GM21515 (cell line): ENCODE data around the gene WASHC2A.
"Not testable (repeated sequence)": the region's sequence is repeated elsewhere in the genome, so short reads cannot be mapped to it uniquely, and the experiment has no call there.

ENCODE experiments used
- ATAC-seq: cut with Tn5 transposase; IDR thresholded peaks from one replicate; pipeline ENCODE4 v1.9.1; 2021; ENCODE audit not compliant: unreplicated experiment

WASHC2A gene, protein sequence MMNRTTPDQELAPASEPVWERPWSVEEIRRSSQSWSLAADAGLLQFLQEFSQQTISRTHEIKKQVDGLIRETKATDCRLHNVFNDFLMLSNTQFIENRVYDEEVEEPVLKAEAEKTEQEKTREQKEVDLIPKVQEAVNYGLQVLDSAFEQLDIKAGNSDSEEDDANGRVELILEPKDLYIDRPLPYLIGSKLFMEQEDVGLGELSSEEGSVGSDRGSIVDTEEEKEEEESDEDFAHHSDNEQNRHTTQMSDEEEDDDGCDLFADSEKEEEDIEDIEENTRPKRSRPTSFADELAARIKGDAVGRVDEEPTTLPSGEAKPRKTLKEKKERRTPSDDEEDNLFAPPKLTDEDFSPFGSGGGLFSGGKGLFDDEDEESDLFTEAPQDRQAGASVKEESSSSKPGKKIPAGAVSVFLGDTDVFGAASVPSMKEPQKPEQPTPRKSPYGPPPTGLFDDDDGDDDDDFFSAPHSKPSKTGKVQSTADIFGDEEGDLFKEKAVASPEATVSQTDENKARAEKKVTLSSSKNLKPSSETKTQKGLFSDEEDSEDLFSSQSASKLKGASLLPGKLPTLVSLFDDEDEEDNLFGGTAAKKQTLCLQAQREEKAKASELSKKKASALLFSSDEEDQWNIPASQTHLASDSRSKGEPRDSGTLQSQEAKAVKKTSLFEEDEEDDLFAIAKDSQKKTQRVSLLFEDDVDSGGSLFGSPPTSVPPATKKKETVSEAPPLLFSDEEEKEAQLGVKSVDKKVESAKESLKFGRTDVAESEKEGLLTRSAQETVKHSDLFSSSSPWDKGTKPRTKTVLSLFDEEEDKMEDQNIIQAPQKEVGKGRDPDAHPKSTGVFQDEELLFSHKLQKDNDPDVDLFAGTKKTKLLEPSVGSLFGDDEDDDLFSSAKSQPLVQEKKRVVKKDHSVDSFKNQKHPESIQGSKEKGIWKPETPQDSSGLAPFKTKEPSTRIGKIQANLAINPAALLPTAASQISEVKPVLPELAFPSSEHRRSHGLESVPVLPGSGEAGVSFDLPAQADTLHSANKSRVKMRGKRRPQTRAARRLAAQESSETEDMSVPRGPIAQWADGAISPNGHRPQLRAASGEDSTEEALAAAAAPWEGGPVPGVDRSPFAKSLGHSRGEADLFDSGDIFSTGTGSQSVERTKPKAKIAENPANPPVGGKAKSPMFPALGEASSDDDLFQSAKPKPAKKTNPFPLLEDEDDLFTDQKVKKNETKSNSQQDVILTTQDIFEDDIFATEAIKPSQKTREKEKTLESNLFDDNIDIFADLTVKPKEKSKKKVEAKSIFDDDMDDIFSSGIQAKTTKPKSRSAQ (N-terminal part only)

DNA sequence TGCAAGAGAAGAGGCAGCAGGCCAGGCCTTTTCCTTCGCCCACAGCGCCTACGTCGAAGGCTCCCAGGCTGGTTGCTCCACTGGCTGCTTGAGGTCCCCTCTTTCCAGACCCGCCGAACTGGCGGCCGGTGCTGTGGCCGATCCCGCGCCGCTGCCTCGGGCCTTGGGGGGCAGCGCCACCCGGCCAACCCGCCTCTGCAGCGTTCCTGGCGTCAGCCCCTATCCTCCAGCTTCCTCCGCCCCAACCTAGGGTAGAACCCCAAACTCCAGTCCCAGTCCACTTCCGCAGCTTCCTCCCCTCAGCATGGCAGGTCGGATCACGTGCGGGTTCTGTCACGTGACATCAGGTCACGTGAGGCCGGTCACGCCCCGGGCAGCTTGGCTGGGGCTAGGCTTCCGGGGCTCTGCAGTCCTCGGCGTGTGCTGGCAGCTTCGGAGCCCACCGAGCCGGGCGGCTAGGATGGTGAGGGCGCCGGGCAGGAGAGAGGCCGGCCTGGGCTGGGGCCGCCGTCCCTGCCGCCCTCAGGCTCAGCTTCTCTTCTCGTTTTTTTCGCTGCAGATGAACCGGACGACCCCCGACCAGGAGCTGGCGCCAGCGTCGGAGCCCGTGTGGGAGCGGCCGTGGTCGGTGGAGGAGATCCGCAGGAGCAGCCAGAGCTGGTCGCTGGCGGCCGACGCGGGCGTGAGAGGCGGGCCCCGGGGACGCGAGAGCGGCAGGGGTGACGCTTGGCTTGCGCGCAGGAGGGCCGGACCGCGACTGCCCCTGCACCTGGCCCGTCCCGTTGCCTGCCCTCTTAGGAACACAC lies at the start of gene WASHC2A:
TSS of gene WASHC2A (plus strand) at position 409 of the 806 bp plus-strand sequence. CDS start at position 461, 52 bp downstream.
- ATAC-seq, result peak; percentile 92

DNA sequence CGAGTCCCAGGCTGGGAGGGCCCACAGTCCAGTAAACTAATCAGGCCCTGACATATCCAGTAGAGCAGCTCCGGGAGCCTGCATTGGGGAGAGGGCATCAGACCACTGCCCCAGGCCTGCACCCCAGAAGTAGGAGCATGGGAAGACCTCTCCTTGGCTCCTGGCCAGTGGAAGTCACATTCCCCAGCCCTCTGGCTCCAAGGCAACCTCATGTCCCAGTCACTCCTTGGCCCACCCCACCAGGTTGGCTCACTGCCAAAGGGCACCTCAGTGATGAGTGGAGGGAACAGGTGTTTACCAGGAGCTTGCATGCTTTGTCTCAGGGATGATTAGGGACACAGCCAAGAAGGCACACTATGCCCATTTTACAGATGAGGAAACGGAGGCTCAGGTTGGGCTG lies 48.5 kb upstream of the WASHC2A start:
- ATAC-seq, result not testable (repeated sequence)

DNA sequence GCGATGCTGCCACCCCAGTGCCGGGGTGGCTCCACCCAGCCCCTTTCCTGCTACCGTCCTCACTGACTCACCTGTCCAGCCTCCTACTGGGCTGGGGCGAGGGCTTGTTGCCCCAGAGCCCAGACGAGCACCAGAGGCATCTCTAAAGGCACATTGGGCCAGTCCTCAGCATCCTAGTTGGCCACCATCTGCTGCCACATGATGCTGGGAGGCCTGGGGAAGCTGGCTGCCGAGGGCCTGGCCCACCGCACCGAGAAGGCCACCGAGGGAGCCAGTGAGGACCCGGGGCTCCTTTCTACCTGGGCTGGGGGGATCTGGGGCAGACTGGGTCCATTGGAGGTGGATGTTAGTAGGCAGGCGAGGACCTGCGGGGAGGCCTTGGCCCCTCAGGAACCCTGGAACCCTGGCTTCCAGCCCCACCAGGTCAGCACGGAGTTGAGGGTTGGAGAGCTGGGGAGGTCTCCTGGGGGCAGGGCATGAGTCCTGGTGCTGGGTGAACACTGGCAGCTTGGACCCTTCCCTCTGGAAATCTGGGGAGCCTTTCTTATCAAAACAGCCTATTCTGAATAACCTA lies 47.2 kb upstream of the WASHC2A start:
- not testable (repeated sequence) for ATAC-seq

DNA sequence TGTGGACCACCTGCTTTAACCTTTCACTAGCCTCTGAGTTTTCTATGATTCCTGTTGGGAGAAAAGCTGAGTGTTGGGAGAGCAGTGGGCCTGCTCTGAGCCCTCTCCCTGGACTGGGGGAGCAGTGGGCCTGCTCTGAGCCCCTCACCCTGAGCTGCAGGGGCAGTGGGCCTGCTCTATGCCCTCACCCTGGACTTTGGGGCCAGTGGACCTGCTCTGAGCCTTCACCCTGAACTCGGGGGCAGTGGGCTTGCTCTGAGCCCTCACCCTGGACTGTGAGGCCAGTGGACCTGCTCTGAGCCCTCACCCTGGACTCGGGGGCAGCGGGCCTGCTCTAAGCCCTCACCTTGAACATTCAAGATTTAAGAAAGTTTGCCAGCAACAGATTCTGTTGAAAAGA lies 46.1 kb upstream of the WASHC2A start:
- no peak for ATAC-seq

DNA sequence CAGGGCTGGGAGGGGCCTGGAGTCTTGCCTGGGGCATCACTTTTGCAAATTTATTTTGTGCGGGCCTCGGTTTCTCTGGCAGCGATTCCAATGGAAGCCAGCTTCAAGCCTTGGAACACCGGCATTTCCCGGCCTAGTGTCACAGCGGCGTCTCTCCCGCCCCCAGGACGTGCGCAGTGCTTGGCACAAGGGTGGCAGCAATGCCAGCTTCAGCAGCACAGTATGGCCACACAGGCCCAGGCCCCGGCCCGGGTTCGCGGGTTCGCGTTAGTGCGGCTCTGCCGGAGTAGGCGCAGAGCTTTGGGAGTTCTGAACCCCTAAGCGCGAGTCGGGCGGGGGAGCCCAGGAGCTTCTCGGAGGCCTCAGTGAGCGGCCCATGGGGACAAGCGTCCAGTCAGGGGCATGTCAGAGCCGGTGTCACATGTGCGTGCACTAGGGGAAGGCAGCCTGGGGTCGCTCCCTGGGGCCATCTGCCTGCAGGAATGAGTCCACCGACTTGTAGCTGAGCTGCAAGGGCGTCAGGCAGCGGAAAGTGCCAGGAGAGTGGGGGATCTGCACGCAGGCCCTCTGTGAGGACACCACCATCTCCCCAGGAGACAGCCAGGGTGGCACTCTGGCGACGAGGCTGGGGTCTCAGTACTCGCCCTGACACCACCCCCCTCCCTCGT lies 42.9 kb upstream of the WASHC2A start:
- not testable (repeated sequence) for ATAC-seq

DNA sequence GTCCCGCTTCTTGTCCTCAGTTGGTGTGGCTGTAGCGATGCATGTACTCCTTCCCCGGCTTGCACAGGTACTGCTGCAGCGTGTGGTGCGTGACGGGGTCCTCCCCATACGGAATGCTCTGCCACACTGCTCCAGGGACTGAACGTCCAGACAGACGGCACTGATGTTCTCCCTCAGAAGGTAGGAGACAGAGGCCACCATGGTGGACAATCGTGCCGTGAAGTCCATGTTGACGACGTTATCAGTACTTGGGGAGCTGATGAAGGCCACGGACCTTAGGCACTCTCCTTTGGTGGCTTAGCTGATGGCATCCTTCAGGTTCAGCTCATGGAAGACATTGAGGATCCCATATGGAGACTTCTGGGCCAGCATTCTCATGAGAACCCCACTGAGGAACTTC lies 42.1 kb upstream of the WASHC2A start:
- no peak for ATAC-seq

DNA sequence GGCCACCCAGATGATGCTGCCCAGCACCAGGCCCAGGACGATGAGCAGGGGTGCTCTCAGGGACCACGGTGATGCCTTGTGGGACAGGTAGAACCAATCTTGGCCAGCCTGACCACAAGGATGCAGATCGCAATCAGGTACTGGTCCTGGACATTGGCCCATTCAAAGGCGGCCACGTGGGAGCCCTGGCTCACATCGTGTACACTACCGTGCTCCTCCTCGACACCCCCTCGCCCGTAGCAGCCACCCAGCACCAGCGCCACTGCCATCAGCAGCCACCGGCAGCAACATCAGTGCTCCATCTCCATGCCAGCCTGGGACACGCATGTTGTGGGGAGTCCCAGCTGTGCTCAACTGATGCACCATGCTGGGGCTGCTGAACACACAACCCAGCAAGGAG lies 40.6 kb upstream of the WASHC2A start:
- ATAC-seq, result no peak

DNA sequence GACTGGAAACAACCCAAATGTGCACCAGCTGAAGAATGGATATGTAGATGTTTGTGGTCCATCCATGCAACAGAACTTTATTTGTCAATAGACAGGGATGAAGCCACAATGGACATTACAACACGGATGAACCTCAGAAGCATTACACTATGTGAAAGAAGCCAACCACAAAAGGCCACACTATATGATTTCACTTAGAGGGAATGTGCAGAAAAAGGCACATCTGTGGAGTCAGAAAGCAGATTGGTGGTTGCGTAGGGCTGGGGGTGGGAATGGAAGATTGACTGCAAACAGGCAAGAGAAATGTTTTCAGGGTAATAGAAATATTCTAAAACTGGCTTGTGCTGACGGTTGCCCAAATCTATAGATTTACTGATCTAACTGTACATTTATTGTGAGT lies 34.3 kb upstream of the WASHC2A start:
- ATAC-seq, result no peak

DNA sequence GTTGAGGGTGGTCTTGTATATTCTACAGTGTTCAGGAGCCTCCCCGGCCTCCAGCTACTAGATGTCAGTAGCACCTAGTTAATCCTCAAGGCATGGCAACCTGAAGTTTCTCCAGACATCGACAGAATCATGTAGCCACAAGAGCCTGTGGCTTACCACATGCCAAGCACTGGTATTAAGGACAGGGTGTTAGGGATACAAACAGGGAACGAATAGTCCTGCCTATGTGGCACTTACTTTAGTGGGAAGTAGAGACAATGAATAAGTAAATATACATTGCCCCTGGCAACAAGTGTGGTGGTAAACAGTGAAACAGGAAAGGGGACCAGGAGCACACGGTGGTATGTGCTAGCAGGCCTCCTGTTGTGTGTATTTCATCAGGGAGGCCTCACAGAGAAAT lies 32.4 kb upstream of the WASHC2A start:
- ATAC-seq, result not testable (repeated sequence)

DNA sequence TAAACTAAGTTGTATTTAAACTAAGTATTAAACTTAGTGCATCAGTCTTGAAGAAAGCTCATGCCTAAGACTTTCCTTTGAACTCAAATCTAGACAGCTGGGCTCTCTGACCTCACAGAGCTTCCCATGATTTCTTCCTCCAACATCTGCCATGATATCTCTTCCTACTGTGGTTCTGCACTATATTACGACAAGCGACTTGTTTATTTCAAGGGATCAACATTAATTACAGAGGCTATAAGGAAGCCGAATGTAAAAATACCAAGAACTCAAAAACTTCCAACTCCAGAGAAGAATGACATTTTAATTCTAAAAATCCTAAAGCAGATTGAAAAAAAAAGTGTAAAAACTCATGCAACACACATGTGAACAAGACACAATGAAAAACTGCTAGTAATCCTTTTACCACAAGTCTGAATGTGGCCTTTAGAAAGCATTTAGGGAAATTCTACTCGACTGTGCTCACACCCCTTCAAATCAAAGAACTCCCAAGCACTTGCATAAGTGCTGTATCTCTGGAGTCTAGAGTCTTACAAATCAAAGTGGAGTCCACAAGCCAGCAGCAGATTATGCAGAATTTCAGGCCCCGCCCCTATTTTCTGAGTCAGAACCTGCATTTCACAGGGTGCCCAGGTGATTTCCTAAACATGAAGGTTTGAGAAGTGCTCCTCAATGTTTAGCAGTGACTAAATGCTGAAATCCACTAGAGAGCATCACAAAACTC lies 22.7 kb upstream of the WASHC2A start:
- no peak for ATAC-seq

DNA sequence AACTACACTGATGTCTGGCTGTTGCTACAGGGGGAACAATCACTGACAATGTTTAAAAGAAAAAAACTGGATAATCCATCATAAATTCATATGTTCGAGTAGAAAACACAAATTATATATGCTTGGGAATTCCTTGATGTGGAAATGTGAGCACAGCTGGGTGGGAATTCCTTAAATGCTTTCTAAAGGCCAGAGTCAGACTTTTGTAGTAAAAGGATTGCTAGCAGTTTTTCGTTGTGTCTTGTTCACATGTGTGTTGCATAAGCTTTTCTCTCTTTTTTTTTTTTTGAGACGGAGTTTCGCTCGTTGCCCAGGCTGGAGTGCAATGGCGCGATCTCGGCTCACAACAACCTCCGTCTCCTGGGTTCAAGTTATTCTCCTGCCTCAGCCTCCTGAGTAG lies 21.3 kb upstream of the WASHC2A start:
- ATAC-seq, result not testable (repeated sequence)

DNA sequence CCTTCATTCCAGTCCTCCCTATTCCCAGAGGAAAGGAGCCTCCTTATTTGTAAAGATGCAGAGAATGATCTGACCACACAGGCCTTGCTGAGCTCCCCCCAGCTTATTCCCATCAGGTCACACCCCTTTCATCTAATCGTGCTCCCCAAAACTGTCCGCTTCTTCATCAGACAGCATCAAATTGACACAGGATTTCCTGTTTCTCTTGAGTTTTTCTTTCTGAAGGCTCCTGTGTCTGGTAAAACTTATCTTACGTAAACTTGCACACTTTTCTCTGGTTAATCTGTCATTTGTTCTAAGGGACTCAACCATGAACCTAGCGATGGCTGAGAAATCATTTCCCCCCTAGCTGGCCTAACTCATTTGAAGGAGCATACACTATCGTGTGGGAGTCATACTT lies 20.2 kb upstream of the WASHC2A start:
- not testable (repeated sequence) for ATAC-seq

DNA sequence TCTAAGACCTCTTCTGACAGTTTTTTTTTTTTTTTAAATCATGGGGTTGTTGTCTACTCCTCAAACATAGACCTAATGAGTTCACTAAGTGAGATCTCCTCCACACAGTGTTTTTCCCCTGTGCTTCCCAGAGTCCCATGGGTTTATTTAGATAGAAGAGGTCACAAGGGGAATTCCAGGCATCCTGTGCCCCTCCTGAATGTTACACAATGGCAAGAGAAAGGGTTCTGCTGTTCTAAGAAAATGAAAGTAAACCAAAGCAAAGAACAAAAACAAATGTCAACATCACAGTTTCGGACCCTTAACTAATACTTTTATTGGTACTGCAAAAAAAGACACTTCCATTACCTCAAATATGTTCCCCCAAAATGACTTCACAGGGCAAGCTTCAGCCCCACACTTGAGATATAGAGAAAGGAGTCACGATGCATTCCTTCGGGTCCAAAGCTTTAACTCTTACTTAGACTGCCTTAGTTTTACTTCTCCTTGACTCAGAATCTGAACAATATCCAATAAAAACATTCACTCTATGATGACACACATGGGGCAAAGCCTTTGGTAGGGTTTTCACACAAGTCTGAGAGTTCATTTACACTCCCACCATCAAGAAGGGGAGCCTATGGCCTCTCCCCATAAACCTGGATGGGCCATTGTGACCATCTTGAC lies 15.6 kb upstream of the WASHC2A start:
- peak; percentile 57 for ATAC-seq

DNA sequence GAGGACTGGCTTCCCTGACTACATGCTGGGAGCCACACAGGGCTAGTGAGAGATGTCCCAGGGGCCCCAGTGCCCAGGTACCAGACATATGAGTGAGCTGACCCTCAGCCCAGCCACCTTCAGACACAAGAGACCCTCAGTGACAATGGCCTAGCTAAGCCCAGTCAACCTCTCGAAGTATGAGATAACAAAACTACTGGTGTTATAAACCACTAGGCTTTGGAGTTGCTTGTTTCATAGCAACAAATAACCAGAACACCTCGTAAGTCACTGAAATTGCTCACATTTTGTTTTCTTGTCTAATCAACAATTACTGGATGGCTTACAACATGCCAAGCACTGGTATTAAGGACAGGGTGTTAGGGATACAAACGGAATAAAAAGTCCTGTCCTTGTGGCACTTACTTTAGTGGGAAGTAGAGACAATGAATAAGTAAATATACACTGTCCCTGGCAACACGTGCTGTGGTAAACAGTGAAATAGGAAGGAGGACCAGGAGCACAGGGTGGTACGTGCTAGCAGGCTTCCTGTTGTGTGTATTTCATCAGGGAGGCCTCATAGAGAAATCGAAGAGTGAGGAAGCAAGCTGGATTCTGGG lies 14.9 kb upstream of the WASHC2A start:
- ATAC-seq, result not testable (repeated sequence)

DNA sequence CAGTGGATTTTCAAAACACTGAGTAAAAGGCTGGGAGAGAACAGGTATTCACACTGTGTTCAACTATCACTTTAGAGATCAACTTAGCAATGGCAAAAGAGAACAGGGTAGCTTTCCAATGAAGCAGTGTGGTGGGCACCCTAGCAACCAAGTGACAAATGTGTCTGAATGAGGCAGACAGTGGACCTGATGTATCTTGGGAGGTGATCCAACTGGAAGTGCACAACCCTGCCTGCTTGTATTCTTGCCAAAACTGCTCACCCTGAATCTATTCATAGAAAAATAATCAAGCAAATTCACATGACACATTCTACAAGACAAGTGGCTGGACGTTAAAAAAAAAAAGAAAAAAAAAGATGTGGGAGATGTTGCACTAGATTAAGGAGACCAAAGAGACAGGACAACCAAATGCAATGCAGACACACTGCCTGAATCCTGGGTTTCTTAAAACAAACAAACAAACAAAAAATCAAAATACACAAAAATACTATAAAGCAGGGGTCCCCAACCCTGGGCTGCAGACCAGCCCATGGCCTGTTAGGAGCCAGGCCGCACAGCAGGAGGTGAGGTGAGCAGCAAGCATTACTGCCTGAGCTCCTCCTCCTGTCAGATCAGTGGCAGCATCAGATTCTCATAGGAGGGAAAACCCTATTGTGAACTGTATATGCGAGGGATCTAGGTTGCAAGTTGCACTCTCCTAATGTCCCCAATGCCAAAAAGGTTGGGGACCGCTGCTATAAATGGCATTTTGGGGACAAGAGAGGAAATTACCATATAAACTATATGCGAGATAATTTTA lies 12.1 kb upstream of the WASHC2A start:
- ATAC-seq, result not testable (repeated sequence)

DNA sequence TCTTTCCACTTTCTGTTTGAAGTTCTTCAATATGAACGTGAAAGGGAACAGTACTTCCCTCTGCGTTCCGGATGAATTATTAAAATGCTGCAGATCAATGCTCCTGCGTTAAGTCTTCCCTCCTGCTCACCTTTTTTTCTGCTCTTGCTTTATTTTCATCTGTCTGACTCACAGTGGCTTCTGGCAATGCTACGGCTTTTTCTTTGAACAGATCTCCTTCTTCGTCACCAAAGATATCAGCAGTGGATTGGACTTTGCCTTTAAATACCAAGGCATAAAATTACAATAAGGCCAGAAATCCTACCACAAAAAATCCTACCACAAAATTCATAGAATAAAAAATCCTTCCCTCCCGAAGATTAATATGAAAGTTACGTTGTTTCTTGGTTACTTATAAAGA lies 11.1 kb upstream of the WASHC2A start:
- ATAC-seq, result not testable (repeated sequence)

DNA sequence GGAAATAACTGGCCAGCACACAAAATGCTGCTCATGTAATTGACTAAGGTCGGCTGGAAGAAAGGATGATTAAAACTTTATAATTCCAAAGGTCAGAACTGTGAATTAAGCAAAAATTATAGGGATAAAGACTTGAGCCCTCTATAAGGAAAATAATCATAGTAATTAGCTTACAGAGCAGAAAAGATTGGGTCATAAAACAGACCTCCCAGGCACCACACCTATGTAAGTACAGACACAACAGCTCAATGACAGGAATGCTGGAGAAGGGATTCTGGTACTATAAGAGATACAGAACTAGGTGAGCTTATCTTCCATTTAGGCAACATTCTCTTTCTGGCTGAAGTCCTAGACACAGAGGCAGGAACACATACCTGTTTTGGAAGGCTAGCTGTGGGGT lies 9.0 kb upstream of the WASHC2A start:
- ATAC-seq, result not testable (repeated sequence)
